SHP77 (cell line): ENCODE results near the gene MS4A8.

Experiments used
- DNase-seq, 2 experiments: peaks; one replicate each; lab custom pipeline; 2025; lab: John Stamatoyannopoulos, UW

The MS4A8 gene

GRCh38 chr11:60763692-60764369, 64.4 kb downstream of the MS4A8 start:
- no peak for DNase-seq

- no peak for DNase-seq
Measured at GRCh38 chr11:60764879-60765278, 65.5 kb downstream of the MS4A8 start.

- DNase-seq, result no peak
Measured at GRCh38 chr11:60765355-60765754, 65.9 kb downstream of the MS4A8 start.
